Lower leg skin (tissue), 3 donors: ENCODE data around the gene PDCD6IP.

Experiments
- CTCF ChIP-seq, 3 donors: fragments of 450-650 bp; IDR thresholded peaks; one replicate each; pipeline ENCODE4 v1.5.1; 2016; ENCODE audit warnings: antibody characterized with exemption in 3 of 3, mild to moderate bottlenecking in 3 of 3, moderate library complexity in 2 of 3
- POLR2A ChIP-seq, 2 donors: fragments of 450-650 bp; IDR thresholded peaks; one replicate each; pipeline ENCODE4 v1.6.1; 2016 to 2017; ENCODE audit warnings: antibody characterized with exemption in 2 of 2, mild to moderate bottlenecking in 1 of 2, moderate library complexity in 1 of 2

GRCh38 chr3:33875680-33876079 is 77.2 kb downstream of the PDCD6IP start:
- TF ChIP-seq CTCF (IDR thresholded peaks at IDR 0.05) (no peak), POLR2A (IDR thresholded peaks at IDR 0.05) (no peak)
